ENCODE results near the gene THOC7. TPM values are rescaled to one million over a fixed set of nuclear protein-coding genes. Genes with fewer than 3 reads are reported as not detected.

THOC7 gene
- total RNA-seq, 2 experiments from 2014 or later: 80.8 to 87.1 TPM

DNA sequence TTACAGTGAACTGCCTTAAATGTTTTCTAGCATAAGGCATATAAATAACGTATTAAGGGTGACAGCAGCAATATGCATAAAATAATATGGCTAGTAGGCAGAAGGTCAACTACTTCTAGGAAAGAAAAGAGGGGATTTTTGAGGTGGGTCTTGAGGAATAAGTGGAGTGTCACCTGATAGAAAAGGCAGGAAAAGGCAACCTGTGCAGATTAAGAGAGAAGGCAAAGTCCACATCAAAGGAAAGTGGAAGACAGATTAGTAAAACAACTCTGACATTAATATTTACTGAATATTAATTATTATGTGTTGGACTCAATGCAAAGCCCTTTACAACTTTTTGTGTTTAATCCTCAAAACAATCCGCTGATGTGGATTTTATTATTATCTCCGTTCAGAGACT, 2.8 kb downstream of the THOC7 start:
- ChIA-PET POLR2A (no interaction called here), CTCF (no interaction called here)
- Mint-ChIP-seq H3K9me3 (ENCODE audit: low read depth) (no peaks in the 10 kb centered on the region), H3K4me3 (no peak overlapping the region), H3K27ac (no peak overlapping the region), H3K27me3 (no peaks in the 10 kb centered on the region), H3K4me1 (peaks cover 54% of the 10 kb centered on the region), H3K36me3 (ENCODE audit: low read depth) (peaks cover 14% of the 10 kb centered on the region)
- ATAC-seq (no peak), DNase-seq (no peak)
- intact Hi-C loops (cut with DNase I, micrococcal nuclease): loop anchor here in 1 of 2 experiments (5.0 kb wide), 1 partner anchor 162 kb away; the partner anchor contains the start of gene PSMD6

DNA sequence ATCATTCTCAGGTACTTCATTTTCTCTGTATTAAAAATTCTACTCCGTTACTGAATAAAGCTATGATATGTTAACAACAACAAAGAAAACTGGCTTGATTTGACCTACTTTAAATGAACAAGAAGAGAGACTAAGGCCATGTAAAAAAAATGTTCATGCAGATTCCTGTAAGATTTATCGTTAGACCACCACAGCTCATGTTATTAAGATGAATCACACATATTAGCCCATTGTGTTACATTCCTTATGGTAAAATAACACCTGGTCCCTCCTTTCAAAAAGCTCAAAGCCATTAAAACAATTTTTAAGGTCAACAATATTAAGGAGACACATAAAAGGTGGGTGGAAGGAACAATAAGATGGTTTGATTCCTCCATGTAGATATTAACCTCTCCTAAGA, 6.3 kb downstream of the THOC7 start:
- Mint-ChIP-seq H3K36me3 (ENCODE audit: low read depth) (peaks cover 11% of the 10 kb centered on the region), H3K27ac (no peak overlapping the region), H3K9me3 (ENCODE audit: low read depth) (no peaks in the 10 kb centered on the region), H3K4me1 (peaks cover 43% of the 10 kb centered on the region), H3K27me3 (no peaks in the 10 kb centered on the region), H3K4me3 (no peak overlapping the region)
- CTCF ChIA-PET: interaction anchor here (0.6 kb wide), 1 partner anchor 1191 kb away, joined by 4 read pairs; no protein-coding TSS in a partner anchor
- POLR2A ChIA-PET: no interaction called here
- DNase-seq (no peak), ATAC-seq (no peak)
- intact Hi-C loops (cut with DNase I, micrococcal nuclease): no loop called here

DNA sequence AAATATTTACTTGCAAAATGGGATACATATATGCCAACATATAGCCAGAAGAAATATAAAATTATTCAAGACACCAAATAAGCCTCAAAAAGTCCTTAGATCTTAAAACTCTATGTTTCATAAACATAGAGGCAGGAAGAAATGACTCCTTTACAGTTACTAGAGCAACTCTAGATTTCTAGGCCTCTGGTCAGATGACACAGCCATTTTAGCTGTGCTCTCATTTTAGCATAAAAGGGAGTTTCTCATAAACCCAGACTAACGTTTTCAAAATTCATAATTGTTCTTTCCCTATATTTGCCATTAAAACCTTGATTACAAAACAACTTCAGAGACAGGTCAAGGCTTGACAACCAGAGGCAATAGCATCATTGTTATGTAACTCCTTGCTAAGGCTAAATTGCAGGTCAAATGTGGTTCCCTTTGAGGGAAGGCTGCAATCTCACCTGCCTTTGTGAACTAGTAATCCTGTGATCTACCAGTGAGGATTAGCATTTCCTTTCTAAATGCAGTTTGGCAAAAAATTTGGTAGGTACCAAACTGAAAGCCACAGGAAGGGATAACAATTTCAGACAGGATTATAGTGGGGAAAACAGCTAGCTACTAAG, 8.2 kb downstream of the THOC7 start:
- ChIA-PET POLR2A (no interaction called here), CTCF (no interaction called here)
- Mint-ChIP-seq H3K4me1 (peaks cover 27% of the 10 kb centered on the region), H3K4me3 (no peak overlapping the region), H3K27ac (no peak overlapping the region), H3K27me3 (no peaks in the 10 kb centered on the region), H3K9me3 (ENCODE audit: low read depth) (no peaks in the 10 kb centered on the region), H3K36me3 (ENCODE audit: low read depth) (peaks cover 18% of the 10 kb centered on the region)
- DNase-seq: no peak
- intact Hi-C loops (cut with DNase I, micrococcal nuclease): no loop called here
- peak; percentile 47 for ATAC-seq

DNA sequence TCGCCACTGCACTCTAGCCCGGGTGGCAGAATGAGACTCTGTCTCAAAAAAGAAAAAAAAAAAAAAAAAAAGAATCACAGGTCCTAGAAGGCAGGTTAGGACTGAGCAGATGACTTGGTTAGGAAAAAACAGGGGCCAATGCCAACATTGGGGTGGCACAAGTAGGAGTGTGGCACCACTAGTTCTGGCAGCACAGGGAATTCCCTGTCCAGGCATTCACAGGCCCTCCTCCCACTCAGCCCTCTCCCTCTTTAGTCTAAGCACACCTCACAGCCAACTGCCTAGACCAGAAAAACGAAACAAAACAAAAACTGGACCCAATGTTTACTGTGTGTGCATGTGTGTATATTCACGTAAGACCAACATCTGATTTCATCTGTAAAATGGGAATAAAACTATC, 10.5 kb downstream of the THOC7 start:
- H3K9me3 Mint-ChIP-seq (ENCODE audit: low read depth): no peaks in the 10 kb centered on the region
- intact Hi-C loops (cut with DNase I, micrococcal nuclease): no loop called here
- DNase-seq (no peak), ATAC-seq (no peak)
- H3K27ac Mint-ChIP-seq: no peak overlapping the region
- peaks cover 16% of the 10 kb centered on the region for H3K4me1 Mint-ChIP-seq
- CTCF ChIA-PET: no interaction called here
- no peaks in the 10 kb centered on the region for H3K27me3 Mint-ChIP-seq
- POLR2A ChIA-PET: no interaction called here
- peaks cover 22% of the 10 kb centered on the region for H3K36me3 Mint-ChIP-seq (ENCODE audit: low read depth)
- no peak overlapping the region for H3K4me3 Mint-ChIP-seq

DNA sequence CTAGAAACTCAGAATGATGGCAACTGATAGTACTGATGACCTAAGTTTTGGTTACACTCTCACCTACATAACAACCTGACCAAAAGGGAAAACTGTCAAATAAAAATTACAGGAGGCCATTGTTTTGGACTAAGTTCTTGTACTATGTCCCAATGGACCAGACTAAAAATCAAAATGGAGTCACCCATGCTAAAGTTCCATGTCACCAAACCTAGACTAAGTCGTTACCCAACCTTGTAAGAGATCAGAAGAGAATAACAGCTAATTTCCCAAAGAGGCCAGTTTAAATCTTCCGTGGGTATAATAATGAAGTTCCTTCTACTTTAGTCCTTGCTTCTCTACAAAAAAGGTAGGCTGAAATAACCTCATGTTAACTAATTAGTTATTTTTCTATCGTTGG, 12.3 kb downstream of the THOC7 start:
- ChIA-PET POLR2A (no interaction called here), CTCF (no interaction called here)
- Mint-ChIP-seq H3K27ac (no peak overlapping the region), H3K27me3 (no peaks in the 10 kb centered on the region), H3K4me3 (no peak overlapping the region), H3K4me1 (peaks cover 9% of the 10 kb centered on the region), H3K9me3 (ENCODE audit: low read depth) (no peaks in the 10 kb centered on the region), H3K36me3 (ENCODE audit: low read depth) (peaks cover 22% of the 10 kb centered on the region)
- DNase-seq (no peak), ATAC-seq (no peak)
- intact Hi-C loops (cut with DNase I, micrococcal nuclease): no loop called here

DNA sequence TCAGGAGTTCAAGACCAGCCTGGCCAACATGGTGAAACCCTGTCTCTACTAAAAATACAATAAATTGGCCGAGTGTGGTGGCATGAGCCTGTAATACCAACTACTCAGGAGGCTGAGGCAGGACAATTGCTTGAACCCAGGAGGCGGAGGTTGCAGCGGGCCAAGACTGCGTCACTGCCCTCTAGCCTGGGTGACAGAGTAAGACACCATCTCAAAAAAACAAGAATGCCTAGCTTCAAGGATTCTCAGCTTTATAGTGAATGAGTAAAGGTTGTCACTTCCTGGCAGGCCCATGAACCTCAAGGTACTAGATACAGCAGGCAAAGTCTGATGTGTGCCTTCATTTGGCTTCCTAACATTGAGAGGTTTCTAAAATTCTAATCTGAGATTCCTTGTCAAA, 14.4 kb downstream of the THOC7 start:
- DNase-seq: no peak
- H3K4me3 Mint-ChIP-seq: no peak overlapping the region

DNA sequence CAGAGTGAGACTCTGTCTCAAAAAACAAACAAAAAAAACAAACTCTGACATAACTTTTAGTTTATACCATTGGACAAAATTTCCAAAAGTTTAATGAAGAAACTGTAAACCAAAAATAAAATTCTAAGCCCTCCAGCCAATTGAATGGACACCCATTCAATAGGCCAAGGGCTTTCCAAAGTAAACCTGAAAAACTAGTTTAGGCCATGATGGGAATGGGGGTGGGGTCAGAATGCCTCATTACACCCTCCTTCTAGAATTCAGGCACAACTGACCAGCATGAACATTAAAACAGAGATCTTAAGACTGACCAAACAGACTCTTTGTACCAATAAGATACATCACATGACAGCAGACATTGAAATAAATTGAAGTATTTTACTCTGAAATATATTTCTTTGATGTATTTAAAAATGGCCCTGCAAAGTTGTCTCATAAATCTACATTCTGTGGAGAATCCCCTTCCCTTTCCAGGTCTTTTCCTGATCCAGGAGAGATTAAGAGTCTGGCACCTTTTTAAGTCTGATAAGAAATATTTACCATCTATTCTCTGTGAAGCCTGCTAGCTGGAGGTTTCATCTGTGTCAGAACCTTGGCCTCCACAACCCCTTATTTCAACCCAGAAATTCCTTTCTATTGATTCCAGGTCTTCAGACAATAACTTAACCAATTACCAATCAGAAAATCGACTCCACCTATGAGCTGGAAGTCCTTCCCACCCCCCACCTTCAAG, 15.7 kb downstream of the THOC7 start:
- peaks cover 26% of the 10 kb centered on the region for H3K36me3 Mint-ChIP-seq (ENCODE audit: low read depth)
- H3K9me3 Mint-ChIP-seq (ENCODE audit: low read depth): no peaks in the 10 kb centered on the region
- CTCF ChIA-PET: interaction anchor here (0.9 kb wide), 1 partner anchor 20 kb away, joined by 5 read pairs; no protein-coding TSS in a partner anchor
- no peak for ATAC-seq
- no peaks in the 10 kb centered on the region for H3K4me1 Mint-ChIP-seq
- no peak for DNase-seq
- intact Hi-C loops (cut with DNase I, micrococcal nuclease): no loop called here
- POLR2A ChIA-PET: no interaction called here
- H3K27ac Mint-ChIP-seq: no peak overlapping the region
- H3K4me3 Mint-ChIP-seq: no peak overlapping the region
- H3K27me3 Mint-ChIP-seq: no peaks in the 10 kb centered on the region

More for the DNA sequence above, 14.4 kb downstream of the THOC7 start:
- CTCF ChIA-PET: interaction anchor here (0.6 kb wide), 2 partner anchors 11 to 67 kb away, joined by 3 to 5 read pairs; no protein-coding TSS in a partner anchor
- Mint-ChIP-seq H3K27ac (no peak overlapping the region), H3K27me3 (no peaks in the 10 kb centered on the region), H3K36me3 (ENCODE audit: low read depth) (peaks cover 23% of the 10 kb centered on the region), H3K4me1 (no peaks in the 10 kb centered on the region), H3K9me3 (ENCODE audit: low read depth) (no peaks in the 10 kb centered on the region)
- ATAC-seq: no peak
- POLR2A ChIA-PET: interaction anchor here (0.5 kb wide), 1 partner anchor 17 kb away, joined by 3 read pairs; no protein-coding TSS in a partner anchor
- intact Hi-C loops (cut with DNase I, micrococcal nuclease): no loop called here

DNA sequence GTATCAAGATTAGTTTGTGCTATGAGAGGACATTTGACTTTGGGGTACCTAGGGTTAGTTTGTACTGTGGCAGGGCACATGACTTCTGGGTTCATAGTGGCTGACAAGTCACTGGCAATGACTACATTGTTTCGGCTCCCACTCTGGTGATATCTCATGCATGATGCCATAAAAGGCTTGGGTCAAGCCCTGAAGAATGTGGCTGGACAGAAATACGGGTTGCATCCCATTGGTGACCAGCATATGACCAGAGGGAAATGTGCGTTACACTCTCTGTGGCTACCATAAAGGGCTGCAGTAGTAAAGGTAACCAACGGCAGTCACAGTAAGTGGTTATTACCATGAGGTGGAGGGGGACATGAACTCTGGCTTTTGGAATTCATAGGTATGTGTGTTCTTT, 18.4 kb downstream of the THOC7 start:
- ATAC-seq: no peak
- intact Hi-C loops (cut with DNase I, micrococcal nuclease): no loop called here
- peaks cover 15% of the 10 kb centered on the region for H3K36me3 Mint-ChIP-seq (ENCODE audit: low read depth)
- H3K27ac Mint-ChIP-seq: no peak overlapping the region
- POLR2A ChIA-PET: no interaction called here
- H3K4me1 Mint-ChIP-seq: no peaks in the 10 kb centered on the region
- DNase-seq: no peak
- no peaks in the 10 kb centered on the region for H3K9me3 Mint-ChIP-seq (ENCODE audit: low read depth)
- H3K4me3 Mint-ChIP-seq: no peak overlapping the region
- no peaks in the 10 kb centered on the region for H3K27me3 Mint-ChIP-seq
- CTCF ChIA-PET: no interaction called here

DNA sequence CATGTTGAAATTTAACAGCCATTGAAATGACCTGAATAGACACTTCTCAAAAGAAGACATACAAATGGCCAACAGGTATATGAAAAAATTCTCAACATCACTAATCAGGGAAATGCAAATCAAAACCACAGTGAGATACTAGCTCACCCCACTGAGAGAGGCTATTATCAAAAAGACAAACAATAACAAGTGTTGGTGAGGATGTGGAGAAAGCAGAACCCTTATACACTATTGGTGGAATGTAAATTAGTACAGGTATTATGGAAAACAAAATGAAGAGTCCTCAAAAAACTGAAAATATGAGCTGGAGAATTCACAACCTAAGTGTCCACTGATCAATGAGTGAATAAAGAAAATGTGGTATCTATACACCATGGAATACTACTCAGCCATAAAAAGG, 21.5 kb downstream of the THOC7 start:
- no peaks in the 10 kb centered on the region for H3K27me3 Mint-ChIP-seq
- H3K4me3 Mint-ChIP-seq: no peak overlapping the region
- ChIA-PET POLR2A (no interaction called here), CTCF (interaction anchor here (1.1 kb wide), 1 partner anchor 493 kb away, joined by 3 read pairs; no protein-coding TSS in a partner anchor)
- peaks cover 13% of the 10 kb centered on the region for H3K36me3 Mint-ChIP-seq (ENCODE audit: low read depth)
- no peaks in the 10 kb centered on the region for H3K9me3 Mint-ChIP-seq (ENCODE audit: low read depth)
- no peak overlapping the region for H3K27ac Mint-ChIP-seq
- H3K4me1 Mint-ChIP-seq: no peaks in the 10 kb centered on the region
- ATAC-seq (no peak), DNase-seq (no peak)
- intact Hi-C loops (cut with DNase I, micrococcal nuclease): no loop called here

DNA sequence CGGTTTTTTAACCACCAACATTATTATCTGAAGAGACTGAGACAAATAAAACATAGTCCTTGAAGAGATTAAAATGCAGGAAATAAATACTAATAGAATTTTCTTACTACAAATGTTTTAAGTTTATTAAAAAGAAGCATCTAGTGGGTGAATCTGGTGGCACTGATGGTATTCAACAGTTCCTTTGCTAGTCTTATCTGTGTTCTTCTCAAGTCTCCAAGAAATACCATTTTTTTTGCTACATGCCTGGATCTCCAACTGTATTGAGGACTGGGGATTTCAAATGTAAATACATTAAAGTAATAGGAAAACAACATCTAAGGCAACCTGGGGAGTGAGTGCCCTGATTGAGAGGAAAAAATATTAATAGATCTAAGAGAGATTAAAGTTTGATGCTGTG, 21.9 kb downstream of the THOC7 start:
- DNase-seq: no peak
- intact Hi-C loops (cut with DNase I, micrococcal nuclease): no loop called here
- no peak overlapping the region for H3K27ac Mint-ChIP-seq

DNA sequence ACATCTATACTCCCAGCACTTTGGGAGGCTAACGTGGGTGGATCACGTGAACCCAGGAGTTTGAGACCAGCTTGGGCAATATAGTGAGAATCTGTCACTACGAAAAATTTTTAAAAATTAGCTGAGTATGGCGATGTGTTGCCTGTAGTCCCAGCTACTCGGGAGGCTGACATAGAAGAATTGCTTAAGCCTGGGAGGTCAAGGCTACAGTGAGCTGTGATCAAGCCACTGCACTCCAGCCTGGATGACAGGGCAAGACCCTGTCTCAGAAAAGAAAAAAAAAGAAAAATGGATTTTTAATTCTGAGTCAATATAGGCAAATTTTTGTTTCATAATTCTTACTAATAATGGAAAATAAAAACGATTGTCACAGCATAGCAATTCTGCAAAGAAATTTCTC, 31.2 kb downstream of the THOC7 start:
- CTCF ChIA-PET: interaction anchor here (1.1 kb wide), 1 partner anchor 13 kb away, joined by 3 read pairs; the partner anchor contains the start of gene C3orf49

More for the DNA sequence above, 21.9 kb downstream of the THOC7 start:
- H3K4me3 Mint-ChIP-seq: no peak overlapping the region
- no peaks in the 10 kb centered on the region for H3K9me3 Mint-ChIP-seq (ENCODE audit: low read depth)
- POLR2A ChIA-PET: no interaction called here
- no peaks in the 10 kb centered on the region for H3K27me3 Mint-ChIP-seq
- H3K4me1 Mint-ChIP-seq: no peaks in the 10 kb centered on the region
- H3K36me3 Mint-ChIP-seq (ENCODE audit: low read depth): peaks cover 13% of the 10 kb centered on the region
- no peak for ATAC-seq
- CTCF ChIA-PET: interaction anchor here (1.1 kb wide), 1 partner anchor 492 kb away, joined by 3 read pairs; no protein-coding TSS in a partner anchor

DNA sequence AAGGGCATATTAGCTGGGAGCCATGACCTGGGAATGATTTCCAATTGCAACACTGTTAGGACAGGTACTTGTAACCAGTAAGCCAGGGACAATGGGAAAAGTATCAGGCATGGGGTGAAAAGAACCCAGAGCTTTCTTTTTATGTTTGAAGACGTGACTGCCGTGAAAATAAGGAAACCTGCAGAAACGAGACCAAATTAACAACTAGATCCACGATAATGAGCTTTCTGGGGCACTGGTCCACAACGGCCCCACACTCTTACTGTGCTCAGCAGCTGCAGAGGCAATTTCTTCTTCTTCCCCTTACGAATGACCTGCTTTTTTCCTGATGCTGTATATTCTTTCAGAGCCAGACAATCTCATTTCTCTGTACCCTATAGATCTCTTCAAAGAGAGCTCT, 33.1 kb downstream of the THOC7 start:
- intact Hi-C loops (cut with DNase I, micrococcal nuclease): no loop called here
- Mint-ChIP-seq H3K4me1 (no peaks in the 10 kb centered on the region), H3K36me3 (ENCODE audit: low read depth) (peaks cover 15% of the 10 kb centered on the region), H3K9me3 (ENCODE audit: low read depth) (no peaks in the 10 kb centered on the region), H3K27me3 (no peaks in the 10 kb centered on the region), H3K27ac (no peak overlapping the region), H3K4me3 (no peak overlapping the region)
- CTCF ChIA-PET: interaction anchor here (0.6 to 3.6 kb wide), 3 partner anchors 12 to 162 kb away, joined by 3 to 18 read pairs (median 3); partner anchors contain the start of gene C3orf49
- POLR2A ChIA-PET: no interaction called here
- DNase-seq (no peak), ATAC-seq (no peak)

More for the DNA sequence above, 31.2 kb downstream of the THOC7 start:
- POLR2A ChIA-PET: interaction anchor here (0.6 to 0.7 kb wide), 2 partner anchors 17 to 1837 kb away, joined by 3 read pairs; no protein-coding TSS in a partner anchor
- Mint-ChIP-seq H3K36me3 (ENCODE audit: low read depth) (peaks cover 17% of the 10 kb centered on the region), H3K9me3 (ENCODE audit: low read depth) (no peaks in the 10 kb centered on the region), H3K27me3 (no peaks in the 10 kb centered on the region), H3K27ac (no peak overlapping the region), H3K4me1 (no peaks in the 10 kb centered on the region), H3K4me3 (no peak overlapping the region)
- DNase-seq: no peak
- intact Hi-C loops (cut with DNase I, micrococcal nuclease): no loop called here
- no peak for ATAC-seq

Measured in activated CD4-positive, alpha-beta T cell treated with anti-CD3 and anti-CD28 coated beads for 36 hours (primary cell).